Cardiac septum (tissue), 1 donor: ENCODE measurements around the gene PLPPR5. TPM values are rescaled to one million over a fixed set of nuclear protein-coding genes. Genes with fewer than 3 reads are reported as not detected.
"Not testable (repeated sequence)": the region's sequence is repeated elsewhere in the genome, so short reads cannot be mapped to it uniquely, and the experiment has no call there.

Source experiments
- DNase-seq: peaks from one replicate; pipeline ENCODE4 v3.0.0-alpha.2; 2020; ENCODE audit warnings: low spot score
- intact Hi-C: fragments of 100-400 bp; cut with DNase I; formaldehyde crosslinking; loops from one replicate; pipeline ENCODE4 v1.14.0; 2022
- total RNA-seq: library from RNA; stranded (reverse); fragmentation: NEBNext Ultra II Directional; extraction: Animal tissue kit (Norgen Biotek cat#: 25700); gene quantifications from one replicate; pipeline ENCODE4 v1.2.1, GENCODE V29; 2021
- donor health status: DM: no; HTN: no; CAD: no.

Gene PLPPR5
- total RNA-seq, 1 donor from 2014 or later = not detected

- DNase-seq = no peak
- intact Hi-C loops = no loop called here
These were observed 82.8 kb downstream of the PLPPR5 start for GRCh38 chr1:98921817-98922216.

GRCh38 chr1:98920441-98921110, 84.1 kb downstream of the PLPPR5 start:
- intact Hi-C loops = no loop called here
- DNase-seq = no peak

GRCh38 chr1:98919652-98920051, 85.0 kb downstream of the PLPPR5 start:
- intact Hi-C loops = no loop called here
- DNase-seq = no peak

- intact Hi-C loops = no loop called here
- DNase-seq = no peak
These were observed 85.5 kb downstream of the PLPPR5 start for GRCh38 chr1:98919211-98919610.

GRCh38 chr1:98914547-98914946, 90.1 kb downstream of the PLPPR5 start:
- DNase-seq = no peak

GRCh38 chr1:98910827-98911226, 93.8 kb downstream of the PLPPR5 start:
- DNase-seq = no peak
- intact Hi-C loops = no loop called here

More at GRCh38 chr1:98914547-98914946, 90.1 kb downstream of the PLPPR5 start:
- intact Hi-C loops = no loop called here

- no peak for DNase-seq
- intact Hi-C loops = no loop called here
These were observed 95.7 kb downstream of the PLPPR5 start for GRCh38 chr1:98908980-98909379.

GRCh38 chr1:98906809-98907208, 97.9 kb downstream of the PLPPR5 start:
- DNase-seq = no peak
- intact Hi-C loops = no loop called here

- intact Hi-C loops = no loop called here
These were observed 98.3 kb downstream of the PLPPR5 start for GRCh38 chr1:98906361-98906760.

GRCh38 chr1:98904684-98905083, 100.0 kb downstream of the PLPPR5 start:
- intact Hi-C loops = no loop called here
- DNase-seq = no peak

More at GRCh38 chr1:98906361-98906760, 98.3 kb downstream of the PLPPR5 start:
- DNase-seq = no peak

GRCh38 chr1:98903726-98904125, 100.9 kb downstream of the PLPPR5 start:
- intact Hi-C loops = no loop called here
- no peak for DNase-seq

- no peak for DNase-seq
- intact Hi-C loops = no loop called here
These were observed 101.4 kb downstream of the PLPPR5 start for GRCh38 chr1:98903261-98903660.

- DNase-seq = no peak
These were observed 105.7 kb downstream of the PLPPR5 start for GRCh38 chr1:98898940-98899339.

GRCh38 chr1:98897479-98897878, 107.2 kb downstream of the PLPPR5 start:
- DNase-seq = no peak
- intact Hi-C loops = no loop called here

More at GRCh38 chr1:98898940-98899339, 105.7 kb downstream of the PLPPR5 start:
- intact Hi-C loops = no loop called here

GRCh38 chr1:98896711-98897445, 107.8 kb downstream of the PLPPR5 start:
- intact Hi-C loops = no loop called here
- no peak for DNase-seq

- intact Hi-C loops = no loop called here
- DNase-seq = no peak
These were observed 111.3 kb downstream of the PLPPR5 start for GRCh38 chr1:98893371-98893770.

- intact Hi-C loops = no loop called here
- no peak for DNase-seq
These were observed 115.8 kb downstream of the PLPPR5 start for GRCh38 chr1:98888869-98889268.

GRCh38 chr1:98887507-98887906, 117.2 kb downstream of the PLPPR5 start:
- intact Hi-C loops = no loop called here
- no peak for DNase-seq

- no peak for DNase-seq
- intact Hi-C loops = no loop called here
These were observed 119.8 kb downstream of the PLPPR5 start for GRCh38 chr1:98884864-98885263.

GRCh38 chr1:98881901-98882300, 122.8 kb downstream of the PLPPR5 start:
- DNase-seq = no peak
- intact Hi-C loops = no loop called here

GRCh38 chr1:98881234-98881633, 123.4 kb downstream of the PLPPR5 start:
- DNase-seq, intact Hi-C loops: not testable (repeated sequence)
